Cardiac fibroblast (primary cell): ENCODE measurements around the gene HELB.

Source experiments
- DNase-seq, 2 donors: peaks; one replicate each; pipeline versions ENCODE4 v3.0.0 to v3.0.0-alpha.2; 2010; ENCODE audit warnings: low read depth in 2 of 2
- H3K4me3 ChIP-seq, 2 donors: replicated peaks in 1 of 2; 1 replicate in 1 of 2; 2 replicates in 1 of 2; pipeline ENCODE4 v1.5.1; 2011; ENCODE audit warnings: low read depth in 2 of 2, low read length in 2 of 2, mild to moderate bottlenecking in 2 of 2, moderate library complexity in 1 of 2
- CTCF ChIP-seq: IDR thresholded peaks from one replicate; pipeline ENCODE4 v1.5.1; 2011; ENCODE audit warnings: low read depth, mild to moderate bottlenecking, low read length, inconsistent platforms

HELB gene

GRCh38 chr12:66301944-66302826 lies at the start of gene HELB:
TSS of gene HELB (plus strand) at chr12:66302493. CDS start at chr12:66302604, 111 bp downstream.
- peak; percentile 97 for DNase-seq
- no peak for TF ChIP-seq CTCF
- peak within 1 kb of the TSS; percentile 73 to 82 for H3K4me3 ChIP-seq

- no peak for TF ChIP-seq CTCF
- H3K4me3 ChIP-seq = no peak overlapping the region
- no peak for DNase-seq
Observed at GRCh38 chr12:66252771-66253170, 49.5 kb upstream of the HELB start.

GRCh38 chr12:66255737-66256136 lies 46.6 kb upstream of the HELB start:
- H3K4me3 ChIP-seq = no peak overlapping the region
- no peak for TF ChIP-seq CTCF
- no peak for DNase-seq

DNA sequence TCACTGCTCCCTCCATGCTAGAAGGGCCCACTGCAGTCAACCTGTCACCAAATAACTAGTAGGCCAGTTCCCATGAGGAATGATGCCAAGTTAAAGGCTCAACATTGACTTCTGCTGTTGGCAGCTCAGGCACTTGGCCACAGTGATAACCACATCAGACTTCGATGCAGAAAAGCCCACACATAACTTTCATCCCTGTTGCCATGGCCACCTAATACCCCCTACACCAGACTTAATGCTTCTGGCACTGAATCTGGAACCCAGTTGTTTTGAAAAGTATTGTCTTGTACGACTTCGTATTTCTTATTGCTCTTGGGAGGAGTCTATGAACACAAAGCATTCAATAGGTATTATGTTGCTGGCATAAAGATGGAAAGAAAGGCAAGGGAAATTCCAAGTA lies 44.3 kb upstream of the HELB start:
- DNase-seq = no peak
- no peak for TF ChIP-seq CTCF

DNA sequence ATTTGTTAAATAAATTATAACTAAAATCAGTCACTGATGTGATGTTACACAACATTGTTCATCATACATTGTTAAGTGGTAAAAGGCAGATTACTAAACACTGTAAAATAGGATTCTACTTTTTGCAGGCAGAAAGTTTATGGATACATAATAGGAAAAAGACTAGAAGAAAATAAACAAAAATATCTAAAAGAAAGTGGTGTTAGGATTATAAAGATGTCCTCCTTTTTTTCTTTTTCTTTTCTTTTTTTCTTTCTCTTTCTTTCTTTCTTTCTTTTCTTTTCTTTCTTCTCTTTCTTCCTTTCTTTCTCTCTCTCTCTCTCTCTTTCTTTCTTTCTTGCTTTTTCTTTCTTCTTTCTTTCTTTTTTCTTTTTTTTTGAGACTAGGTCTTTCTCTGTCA lies 39.6 kb upstream of the HELB start:
- TF ChIP-seq CTCF = no peak
- no peak for DNase-seq

More for the DNA sequence above, 44.3 kb upstream of the HELB start:
- H3K4me3 ChIP-seq = no peak overlapping the region

DNA sequence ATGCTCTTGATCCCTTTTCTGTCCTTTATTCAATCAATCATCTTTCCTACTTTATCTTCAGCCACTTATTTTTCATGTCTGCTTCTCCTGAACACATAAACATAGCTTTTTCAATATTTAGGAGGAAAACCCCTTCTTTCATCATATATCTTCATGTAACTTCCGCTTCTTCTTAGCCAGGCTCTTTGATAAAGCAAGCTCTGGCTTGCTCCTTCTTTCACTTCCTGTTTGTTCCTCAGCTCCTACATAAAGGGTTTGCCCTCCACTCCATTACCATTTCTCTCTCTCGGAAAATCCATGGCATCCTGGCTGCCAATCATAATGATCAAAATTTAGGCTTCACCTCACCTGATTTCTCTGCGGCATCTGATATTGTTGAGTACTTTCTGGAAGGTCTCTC lies 33.7 kb upstream of the HELB start:
- no peak overlapping the region for H3K4me3 ChIP-seq
- DNase-seq = no peak
- no peak for TF ChIP-seq CTCF

More for the DNA sequence above, 39.6 kb upstream of the HELB start:
- no peak overlapping the region for H3K4me3 ChIP-seq

DNA sequence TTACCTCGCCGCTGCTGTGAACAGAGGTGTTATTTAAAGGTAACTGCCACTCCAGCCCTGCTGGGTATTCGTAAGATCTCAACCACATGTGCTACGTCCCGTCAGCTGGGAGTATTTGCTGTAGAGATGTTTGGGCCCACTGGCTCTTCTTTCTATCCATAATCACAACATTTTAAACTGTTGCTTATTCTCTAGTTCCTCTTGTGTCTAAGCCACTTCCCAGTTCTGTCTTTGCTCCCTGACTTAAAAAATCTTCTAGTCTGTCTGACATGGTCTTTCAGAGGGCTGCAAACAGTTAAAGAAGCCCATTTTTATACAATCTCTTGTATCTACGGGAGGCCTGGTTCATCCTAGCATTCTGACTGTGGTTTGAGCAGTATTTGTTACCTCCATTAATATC lies 33.2 kb upstream of the HELB start:
- no peak for DNase-seq
- TF ChIP-seq CTCF = no peak

More for the DNA sequence above, 33.2 kb upstream of the HELB start:
- no peak overlapping the region for H3K4me3 ChIP-seq
